Purkinje cell (primary cell): ENCODE results near the gene ENC1. TPM values are rescaled to one million over a fixed set of nuclear protein-coding genes. Genes with fewer than 3 reads are reported as not detected.

Source experiments
- polyA plus RNA-seq: library from polyadenylated mRNA; unstranded; fragments of >200 nt; fragmentation: Nextera tagmentation; gene quantifications from 2 replicates; pipeline ENCODE4 v1.2.1, GENCODE V29; 2014

ENC1 gene
- 0.98 and 73.5 TPM in 2 replicates for polyA plus RNA-seq

GRCh38 chr5:74640450-74640953 lies at the start of gene ENC1:
ENC1 (minus strand) TSS chr5:74640728; CDS start chr5:74636485, 4,243 bp downstream.

DNA sequence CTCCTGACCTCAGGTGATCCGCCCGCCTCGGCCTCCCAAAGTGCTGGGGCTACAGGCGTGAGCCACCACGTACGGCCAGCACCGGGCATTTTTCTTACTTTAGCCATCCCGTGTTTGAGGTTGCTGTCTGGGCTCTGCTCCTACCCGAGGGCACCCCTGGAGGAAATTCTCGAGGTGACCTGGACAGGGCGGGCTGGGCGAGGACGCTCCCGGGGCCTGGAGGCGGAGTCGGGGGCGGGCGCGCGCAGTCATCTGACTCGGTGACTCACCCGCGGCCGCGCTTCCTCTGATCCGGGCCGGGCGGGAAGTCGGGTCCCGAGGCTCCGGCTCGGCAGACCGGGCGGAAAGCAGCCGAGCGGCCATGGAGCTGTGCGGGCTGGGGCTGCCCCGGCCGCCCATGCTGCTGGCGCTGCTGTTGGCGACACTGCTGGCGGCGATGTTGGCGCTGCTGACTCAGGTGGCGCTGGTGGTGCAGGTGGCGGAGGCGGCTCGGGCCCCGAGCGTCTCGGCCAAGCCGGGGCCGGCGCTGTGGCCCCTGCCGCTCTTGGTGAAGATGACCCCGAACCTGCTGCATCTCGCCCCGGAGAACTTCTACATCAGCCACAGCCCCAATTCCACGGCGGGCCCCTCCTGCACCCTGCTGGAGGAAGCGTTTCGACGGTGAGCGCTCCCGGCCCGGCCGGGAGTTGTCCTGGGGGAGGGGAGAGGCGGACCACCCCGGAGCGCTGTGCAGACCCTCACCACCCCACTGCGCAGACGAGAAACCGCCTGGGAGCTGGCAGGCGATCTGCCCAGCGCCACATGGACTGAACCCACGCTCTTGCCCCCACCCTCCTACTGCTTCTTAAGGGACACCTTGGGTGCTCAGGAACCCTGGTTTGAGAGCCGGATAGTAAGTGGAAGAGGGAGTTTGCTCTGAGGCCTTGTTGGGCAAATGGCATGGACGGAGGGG lies 44.6 kb upstream of the ENC1 start, which contains the start of gene HEXB:
Gene HEXB (plus strand): TSS at position 334 of the 952 bp plus-strand sequence. CDS start 28 bp downstream, at position 362.

Other genes starting within 250 kb of the ENC1 start
- 57.2 and 76.7 TPM in 2 replicates for gene HEXB, start 44.5 kb upstream of the ENC1 start, polyA plus RNA-seq
- gene GFM2, start 126.4 kb upstream of the ENC1 start, polyA plus RNA-seq, result 28.6 and 36.9 TPM in 2 replicates
- gene NSA2, start 126.5 kb upstream of the ENC1 start, polyA plus RNA-seq, result 108 and 110 TPM in 2 replicates
- gene FAM169A, start 225.7 kb upstream of the ENC1 start, polyA plus RNA-seq, result 10.2 and 15.5 TPM in 2 replicates